KBM-7 (cell line): ENCODE results near the gene HOXA5.

Experiments
- DNase-seq: peaks from one replicate; pipeline ENCODE4 v3.0.0-alpha.2; 2015
- in situ Hi-C: fragments of 300-500 bp; cut with MboI; formaldehyde crosslinking; loops from 2 replicates; pipeline ENCODE4 v1.14.3; 2020; ENCODE audit warnings: low sequenced_read_pairs, low pct_unique_long_range_greater_than_20kb, mixed read lengths

Gene HOXA5

DNA sequence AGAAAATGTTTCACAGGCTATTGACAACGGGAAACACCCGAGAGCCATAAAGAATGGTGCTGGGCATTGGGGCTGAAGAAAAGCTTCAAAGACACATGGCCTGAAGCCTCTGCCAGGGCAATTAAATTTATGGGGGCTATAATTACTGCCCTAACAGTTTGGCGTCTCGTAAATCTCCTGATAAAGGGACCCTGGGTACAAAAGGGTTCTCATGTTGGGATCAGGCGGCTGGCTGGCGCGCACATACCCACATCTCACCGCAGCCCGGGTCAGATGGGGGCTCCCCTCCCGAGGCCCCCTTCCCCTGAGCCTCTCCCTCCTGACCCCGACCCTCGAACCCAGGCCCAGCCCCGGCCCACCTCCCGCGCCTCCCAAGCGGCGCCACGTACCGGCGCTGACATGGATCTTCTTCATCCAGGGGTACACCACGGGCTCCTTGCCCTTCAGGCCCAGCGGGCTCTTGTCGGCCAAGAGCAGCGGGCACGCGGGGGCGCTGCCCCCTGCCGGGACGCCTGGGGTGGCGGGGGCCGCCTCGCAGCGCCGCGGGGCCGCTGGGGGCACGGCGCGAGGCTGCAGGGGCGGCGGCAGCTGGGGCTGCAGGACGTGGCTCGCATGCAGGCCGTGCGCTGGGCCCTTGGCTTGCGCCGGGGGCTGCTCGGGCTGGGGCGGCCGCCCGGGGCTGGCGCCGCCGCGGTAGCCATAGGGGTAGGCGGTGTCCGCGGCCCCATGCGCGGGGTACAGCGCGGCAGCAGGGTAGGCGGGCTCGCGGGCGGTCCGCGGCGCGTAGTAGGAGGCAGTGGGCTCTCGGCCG is 13.5 kb downstream of the HOXA5 start:
- in situ Hi-C loops: no loop called here
- DNase-seq: no peak

DNA sequence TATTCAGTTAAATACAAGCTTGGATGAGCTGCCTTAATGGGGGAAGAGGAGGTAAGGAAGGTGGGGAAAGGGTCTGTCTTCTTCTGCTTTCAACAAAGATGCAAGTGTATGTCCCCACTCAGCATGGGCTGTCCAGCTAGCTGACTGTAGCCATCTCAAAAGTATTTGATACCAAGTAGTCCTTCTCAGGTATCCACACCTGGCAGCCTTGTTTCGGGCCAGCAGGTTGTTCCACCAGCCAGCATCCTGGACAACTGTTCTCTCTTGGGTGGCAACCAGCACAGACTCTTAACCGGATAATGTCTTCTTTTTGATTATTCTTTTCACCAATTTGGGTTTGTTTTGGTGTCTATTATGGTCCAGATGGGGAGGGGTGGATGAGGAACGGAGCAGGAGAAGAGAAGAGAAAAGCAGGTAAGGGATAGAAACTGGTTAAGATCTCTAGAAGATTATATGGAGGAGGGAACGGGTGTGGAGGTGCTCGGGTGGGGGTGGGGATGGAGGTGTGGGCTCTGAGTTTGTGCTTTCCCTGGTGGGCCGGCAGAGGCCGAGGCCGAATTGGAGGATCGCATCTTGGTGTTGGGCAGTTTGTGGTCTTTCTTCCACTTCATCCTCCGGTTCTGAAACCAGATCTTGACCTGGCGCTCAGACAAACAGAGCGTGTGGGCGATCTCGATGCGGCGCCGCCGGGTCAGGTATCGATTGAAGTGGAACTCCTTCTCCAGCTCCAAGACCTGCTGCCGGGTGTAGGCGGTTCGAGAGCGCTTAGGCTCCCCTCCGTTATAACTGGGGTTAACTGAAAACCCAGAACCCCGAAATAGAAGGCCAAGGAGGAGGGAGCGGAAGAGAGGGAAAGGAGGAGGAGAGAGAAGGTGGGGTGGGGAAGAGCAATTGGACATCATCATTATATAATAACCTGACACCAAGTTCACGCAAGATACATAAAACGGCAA is 14.4 kb downstream of the HOXA5 start:
- in situ Hi-C loops: no loop called here
- DNase-seq: no peak

DNA sequence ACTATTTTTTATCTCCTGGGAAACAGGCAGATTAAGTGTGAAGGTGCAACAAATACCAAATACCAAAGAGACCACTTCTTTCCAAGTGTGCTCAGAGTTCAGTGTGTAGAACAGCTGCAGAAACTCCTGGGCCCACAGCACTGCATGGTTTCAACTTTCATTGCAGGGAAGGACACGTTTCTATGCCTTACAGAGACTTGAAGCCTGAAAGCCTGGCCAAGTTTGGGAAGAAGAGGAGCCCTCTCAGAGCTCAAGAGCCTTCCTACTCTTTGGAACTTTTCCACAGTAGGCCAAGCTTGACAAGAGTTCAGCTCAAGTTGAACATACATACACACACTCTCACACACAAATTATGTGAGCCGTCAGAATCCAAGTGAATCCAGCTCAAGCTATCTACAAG is 15.4 kb downstream of the HOXA5 start:
- DNase-seq: no peak
- in situ Hi-C loops: no loop called here

DNA sequence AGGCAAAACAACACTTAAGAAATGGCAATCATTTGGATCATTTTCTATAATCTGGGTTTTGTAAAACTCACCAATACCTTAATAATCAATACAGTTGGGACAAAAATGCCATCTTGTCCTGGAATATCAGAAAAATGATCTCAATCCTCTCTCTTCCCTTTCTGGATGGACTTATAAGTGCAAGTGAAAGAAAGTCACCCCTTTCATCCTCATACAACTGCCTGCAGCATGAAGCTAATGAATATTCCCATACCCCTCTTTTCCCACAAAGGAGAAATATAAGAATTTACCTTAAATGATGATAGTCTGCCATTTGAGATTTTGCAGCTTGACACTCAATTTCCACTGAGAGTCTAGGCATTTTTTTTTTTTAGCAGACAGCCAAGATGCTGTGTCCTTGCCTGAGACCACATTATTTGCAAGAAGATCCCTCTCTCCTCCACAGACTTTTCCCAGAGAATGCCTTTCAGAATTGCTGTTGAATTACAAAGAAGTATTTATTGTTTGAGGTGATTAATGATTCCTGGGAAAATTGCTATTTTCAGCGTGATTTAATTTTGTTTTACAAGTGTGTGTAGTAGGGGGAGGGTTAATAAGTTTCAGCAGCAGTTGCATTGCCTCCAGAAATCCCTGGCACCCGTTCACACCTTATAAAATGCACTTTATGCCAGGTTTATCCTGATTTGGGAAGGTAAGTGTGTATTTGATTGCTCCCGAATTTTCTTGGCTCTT is 16.7 kb downstream of the HOXA5 start:
- DNase-seq: no peak
- in situ Hi-C loops: no loop called here

DNA sequence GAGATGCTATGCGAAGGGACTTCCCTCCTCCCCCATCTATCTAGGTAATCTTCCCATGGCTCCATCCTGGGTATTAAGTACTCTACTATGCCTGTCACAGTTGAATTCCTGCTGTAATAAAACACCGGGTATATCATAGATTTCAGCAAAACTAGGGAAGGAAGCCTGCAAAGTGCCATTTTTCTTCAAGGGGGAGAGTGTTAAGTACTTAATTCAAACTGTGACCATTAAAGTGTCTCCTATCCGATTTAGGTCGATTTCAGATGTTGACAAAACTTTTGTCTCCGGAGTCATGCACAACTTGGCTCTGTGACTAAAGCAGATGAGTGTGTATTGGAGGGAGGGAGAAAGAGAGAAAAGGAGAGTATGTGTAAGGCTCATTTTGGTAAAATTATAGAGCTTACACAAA is 17.5 kb downstream of the HOXA5 start:
- no peak for DNase-seq
- in situ Hi-C loops: no loop called here

DNA sequence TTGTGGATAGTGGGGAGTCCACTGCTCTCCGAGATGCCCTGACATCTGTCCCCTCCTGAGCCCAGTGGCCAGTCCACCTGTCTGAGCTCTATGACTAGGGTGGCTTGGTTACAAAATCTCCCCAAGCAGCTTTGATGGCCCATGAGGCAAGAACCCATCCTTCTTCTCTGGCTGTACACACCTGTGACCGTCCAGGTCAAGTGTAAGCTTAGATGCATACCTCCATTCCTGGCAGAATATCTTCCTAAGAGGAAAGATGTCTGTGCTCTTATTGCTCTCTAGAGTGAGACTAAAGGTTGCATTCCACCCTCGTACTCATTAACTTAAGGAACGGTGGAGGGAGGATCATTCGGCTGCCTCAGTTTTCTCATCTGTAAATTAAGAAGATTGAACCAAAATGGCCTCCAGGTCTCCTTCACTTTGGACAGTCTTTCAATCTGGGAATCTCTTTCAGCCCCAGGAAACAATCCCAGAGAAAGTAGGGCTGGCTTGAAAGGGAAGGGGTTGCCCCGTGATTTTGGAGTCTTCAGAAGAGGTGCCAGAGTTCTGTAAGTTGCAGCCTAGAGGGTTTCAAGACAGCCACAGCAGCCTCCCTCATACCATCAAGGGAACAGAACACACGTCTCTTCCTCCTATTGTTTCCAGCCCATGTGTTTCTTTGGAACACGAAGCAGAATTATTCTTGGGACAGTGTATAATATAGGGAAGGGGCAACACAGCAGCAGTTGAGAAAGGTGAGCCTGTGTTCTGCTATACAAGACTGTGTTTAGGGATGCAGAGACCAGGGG is 18.4 kb downstream of the HOXA5 start:
- no peak for DNase-seq
- in situ Hi-C loops: no loop called here

DNA sequence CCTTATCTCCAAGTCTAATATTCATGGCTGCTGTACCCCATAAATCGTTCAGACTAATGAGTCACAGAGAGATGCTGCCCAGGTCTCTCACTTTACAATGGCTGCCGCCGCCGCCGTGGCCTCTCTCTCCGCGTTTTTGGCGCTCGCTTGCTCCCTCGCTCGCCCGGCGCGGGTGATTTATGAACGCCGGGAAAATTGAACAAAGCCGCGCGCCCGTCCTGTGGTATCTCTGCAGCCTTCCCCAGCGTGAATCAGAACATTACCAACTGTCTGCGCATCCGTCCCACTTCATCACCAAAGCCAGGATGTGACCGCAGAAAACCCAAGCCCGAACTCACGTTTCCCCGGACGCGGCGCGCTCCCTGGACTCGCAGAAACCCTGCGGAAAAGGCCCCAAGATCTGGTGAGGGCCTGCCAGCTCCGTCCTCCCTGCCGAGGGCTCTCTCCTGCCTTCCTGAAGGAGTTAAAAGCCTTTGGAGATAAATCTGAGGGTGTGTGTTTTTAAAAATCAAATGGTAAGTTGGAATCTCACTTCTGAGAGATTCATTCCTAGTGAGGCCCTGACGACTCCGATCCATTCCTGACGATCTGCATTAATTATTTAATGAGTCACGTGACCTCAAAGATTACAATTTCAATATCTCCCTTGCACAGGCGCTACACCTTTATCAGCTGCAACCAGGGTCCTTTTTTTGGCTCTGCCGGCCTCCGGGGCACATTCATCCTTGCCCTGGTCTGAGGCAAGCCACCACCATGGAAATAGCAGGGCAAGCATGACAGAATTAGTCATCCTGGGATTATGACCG is 19.2 kb downstream of the HOXA5 start:
- DNase-seq: no peak
- in situ Hi-C loops: no loop called here

DNA sequence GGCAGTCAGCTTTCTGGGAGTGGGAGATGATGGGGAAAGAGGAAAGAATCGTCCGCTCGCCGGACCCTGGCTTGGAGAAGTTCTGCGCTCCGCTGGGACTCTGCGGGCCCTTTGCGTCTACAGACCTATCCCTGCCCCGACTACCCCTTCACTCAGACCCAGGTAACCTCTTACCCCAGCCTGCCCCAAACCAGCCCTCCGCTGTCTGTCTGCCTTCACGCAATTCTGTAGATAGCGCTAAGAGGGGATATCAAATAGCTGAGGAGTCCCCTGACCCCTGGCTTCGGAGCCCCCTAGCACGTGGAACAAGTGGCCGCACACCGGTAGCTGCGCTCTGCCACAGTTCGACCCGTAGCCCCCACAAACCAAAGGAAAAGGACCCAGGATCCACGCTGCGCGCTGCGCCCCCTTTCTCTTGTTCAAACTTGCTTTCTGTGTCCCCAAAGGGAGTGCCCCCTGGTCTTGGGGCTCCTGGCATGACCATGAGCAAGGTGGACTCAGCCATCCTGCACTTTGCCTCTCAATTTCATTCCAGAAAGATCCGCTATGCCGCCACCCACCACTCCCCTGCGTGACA is 19.9 kb downstream of the HOXA5 start:
- DNase-seq: no peak
- in situ Hi-C loops: no loop called here

DNA sequence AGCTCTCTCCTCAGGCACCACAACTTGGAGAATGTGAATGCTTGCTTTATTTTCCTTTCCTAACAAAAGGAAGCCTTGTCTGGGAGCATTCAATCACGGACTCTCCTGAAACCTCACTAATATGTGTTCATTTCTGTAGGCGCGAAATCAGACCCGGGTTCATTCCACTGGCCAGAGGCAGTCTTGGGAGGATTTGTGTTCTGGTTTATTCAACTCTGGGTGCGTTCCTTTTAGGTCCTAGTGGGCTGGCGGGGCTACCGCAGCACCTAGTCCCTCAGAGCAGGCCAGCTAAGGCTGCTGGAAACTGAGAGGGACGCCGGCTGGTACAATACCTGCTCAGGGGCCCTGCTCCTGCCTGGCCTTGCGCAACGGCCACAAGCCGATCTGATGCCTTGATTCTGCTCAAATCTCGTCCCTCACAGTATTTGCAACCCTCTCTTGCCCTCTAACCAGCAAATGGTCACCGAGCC is 20.4 kb downstream of the HOXA5 start:
- in situ Hi-C loops: no loop called here
- no peak for DNase-seq

DNA sequence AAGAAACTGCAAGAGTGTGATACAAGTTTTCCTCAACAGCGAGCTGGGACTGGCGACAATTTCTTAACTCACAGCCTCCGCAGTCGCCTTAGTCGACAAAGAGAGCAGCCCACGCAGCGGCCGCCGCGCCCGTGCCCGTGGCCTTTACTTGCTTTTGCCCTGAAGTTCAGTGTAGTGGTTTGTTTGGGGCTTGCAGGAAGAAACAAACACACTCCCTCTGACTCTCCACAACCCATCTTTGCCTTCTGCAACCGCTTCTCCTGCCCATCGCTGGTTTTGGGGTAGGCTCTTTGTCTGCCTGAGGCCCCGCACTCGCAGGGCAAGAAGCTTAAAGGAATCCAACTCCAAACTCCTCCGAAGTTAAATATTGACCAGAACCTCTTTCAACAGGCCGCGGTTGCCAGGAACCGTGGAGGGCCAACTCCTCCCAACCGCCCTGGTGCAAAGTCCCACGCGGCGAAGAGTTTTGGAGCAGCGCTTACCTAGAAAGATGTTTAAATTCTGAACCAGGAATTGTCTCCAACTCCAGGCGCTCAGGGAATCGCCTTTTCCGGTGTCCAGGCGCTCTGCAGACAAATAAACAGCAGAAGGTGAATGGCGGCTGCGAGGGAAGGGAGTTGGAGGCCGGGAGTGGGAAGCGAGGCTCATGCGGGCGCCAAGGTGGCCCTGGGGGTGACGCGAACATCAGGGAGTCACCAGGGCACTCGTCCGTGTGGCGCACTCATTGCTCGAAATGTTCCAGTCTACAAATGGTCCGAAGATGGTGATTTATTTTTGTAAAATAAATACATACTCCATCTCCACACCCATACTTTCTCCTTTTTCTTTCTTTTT is 21.2 kb downstream of the HOXA5 start:
- DNase-seq: no peak
- in situ Hi-C loops: no loop called here

DNA sequence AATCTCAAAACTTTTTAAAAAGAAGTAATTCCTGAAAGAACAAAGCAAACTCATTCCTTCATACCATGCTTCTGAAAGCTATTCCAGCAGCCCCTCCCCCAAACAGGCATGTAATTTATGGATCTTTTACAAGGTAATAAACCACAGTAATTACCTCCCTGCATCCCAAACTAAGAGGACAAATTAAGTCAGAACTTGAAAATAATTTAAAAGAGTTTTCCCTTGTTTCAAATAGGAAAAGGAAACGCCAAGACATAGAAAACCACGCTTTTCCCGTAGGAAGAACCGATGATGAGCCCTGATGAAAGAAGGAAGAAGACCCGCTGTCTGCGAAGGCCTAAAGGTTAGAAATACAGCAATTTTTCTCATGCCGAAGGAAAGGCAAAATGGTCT is 21.8 kb downstream of the HOXA5 start:
- in situ Hi-C loops: no loop called here
- DNase-seq: no peak

DNA sequence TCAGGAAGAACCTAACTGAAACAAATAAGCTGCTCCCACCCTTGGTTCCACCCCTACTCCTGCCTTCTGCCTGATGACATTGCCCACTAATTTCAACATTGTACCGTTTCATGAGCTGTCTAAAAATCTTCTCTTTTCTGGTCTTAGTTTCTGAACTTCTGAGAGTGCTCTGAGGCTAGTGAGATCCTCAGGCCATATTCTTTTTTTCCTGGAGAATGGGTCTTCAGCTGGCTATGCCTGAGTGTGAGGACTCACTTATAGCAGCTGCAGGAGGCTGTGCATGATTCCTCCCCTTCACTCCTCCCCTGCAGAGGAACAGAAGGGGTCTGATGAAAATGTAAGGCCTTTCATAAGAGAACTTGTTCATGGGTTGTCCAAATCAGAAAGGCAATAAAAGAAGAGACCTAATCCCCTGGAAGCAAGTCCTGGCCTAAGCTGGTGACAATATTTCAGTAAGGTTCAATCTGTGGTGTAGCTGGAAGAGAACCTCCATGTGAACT is 24.0 kb downstream of the HOXA5 start:
- in situ Hi-C loops: no loop called here

DNA sequence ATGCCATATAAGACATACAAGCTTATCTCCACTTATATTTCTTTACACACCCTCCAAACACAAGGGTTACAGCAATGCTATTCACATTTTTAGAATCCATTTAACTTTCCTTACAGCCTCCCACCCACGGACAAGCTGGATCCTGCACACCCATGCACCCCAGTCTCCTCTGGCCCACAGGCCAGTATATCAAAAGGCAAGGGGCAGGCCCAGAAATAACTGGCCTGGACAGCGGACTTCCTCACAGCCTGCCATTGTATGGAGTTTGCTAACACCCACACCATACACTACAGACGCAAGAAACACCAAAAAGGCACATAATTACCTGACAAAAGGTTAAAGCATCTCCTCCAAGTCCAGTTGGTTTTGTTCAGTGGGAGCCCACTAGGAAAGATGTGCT is 24.9 kb downstream of the HOXA5 start:
- in situ Hi-C loops: no loop called here
- no peak for DNase-seq

More for the DNA sequence above, 24.0 kb downstream of the HOXA5 start:
- no peak for DNase-seq

DNA sequence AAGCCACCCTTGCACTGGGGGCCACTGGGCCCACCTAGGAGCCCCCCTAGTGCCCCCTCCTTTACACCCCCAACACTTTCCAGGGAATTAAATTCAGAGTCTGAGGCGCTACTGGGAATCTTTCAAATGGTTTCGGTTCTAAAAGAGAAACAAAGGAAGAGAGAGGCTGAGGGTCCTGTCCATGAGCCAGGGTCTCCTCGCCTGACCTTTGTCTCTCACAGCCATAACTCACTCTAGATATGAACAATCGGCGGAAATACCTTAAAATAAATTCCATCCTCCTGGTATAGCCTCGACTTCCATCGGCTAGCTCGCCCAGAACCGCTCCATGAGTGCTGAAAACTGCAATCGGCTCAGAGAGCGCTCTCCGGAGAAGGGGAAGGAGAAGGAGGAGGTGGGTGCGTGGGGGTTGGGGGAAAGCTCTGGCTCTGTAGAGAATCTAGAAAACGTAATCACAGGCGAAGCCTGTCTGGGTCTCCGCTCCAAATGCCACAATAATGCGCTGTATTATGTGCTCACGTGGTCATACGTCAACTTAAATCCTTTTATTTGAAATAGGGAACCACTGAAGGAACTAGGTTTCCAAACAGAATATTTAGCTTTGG is 25.5 kb downstream of the HOXA5 start:
- in situ Hi-C loops: no loop called here
- DNase-seq: no peak

DNA sequence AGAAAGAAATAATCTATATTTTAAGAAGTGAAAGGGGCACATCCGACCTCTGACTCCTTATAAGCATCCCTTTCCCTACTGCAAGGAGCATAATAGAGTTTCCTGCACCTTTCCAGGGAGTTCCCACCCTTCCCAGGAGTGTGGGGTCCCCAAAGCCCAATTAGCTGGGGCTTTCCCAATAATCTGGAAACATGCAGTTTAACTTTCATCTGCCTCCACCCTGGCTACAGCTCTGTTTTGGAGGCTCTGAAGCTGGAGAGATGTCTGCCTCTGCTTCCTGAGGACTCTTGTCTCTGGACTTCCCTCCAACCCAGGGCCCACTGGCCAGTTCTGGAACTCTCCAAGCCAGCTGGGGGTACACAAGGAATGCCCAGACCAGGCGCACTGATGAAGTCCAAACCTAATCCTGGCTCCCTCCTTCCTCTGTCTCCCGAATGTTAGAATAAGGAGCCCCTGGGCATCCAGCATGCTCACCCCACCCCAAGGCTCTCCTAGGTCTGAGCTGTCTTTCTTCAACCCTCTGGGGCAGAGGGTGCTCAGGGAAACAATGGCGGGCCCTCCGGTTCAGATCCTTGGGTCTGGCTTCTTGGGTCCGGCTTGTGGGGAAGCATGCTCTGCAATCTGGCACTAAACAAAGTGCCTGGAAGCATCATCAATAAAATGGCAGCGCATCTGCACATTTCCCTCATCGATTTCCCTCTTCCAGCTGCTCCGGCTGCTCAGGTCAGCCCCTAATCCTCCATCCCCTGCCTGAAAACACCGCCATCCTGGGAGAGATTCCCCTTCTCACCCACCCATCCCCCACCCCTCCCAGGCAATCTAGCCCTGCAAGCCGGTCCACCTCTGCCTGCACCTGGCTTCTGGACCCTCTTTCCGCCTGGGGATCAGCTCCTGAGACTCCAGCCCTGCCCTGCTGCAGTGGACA is 26.3 kb downstream of the HOXA5 start:
- in situ Hi-C loops: no loop called here
- no peak for DNase-seq
